Small intestine (tissue), 7 donors: Measurements from ENCODE around the gene HIF1AN. TPM values are rescaled to one million over a fixed set of nuclear protein-coding genes. Genes with fewer than 3 reads are reported as not detected.

Experiments
- DNase-seq, 2 donors: peaks; one replicate each; pipeline versions ENCODE4 v3.0.0 to v3.0.0-alpha.2; 2013
- FAIRE-seq: peaks from 2 replicates; lab custom pipeline; 2012; peaks lifted over from hg19 to GRCh38; lab: Jason Lieb, UNC
- H3K27ac ChIP-seq, 3 donors: one replicate each; pipeline ENCODE4 v1.5.1; 2013; ENCODE audit warnings: low read length in 2 of 3, mild to moderate bottlenecking in 2 of 3, control low read depth in 1 of 3, inconsistent platforms in 1 of 3, low read depth in 1 of 3, moderate library complexity in 1 of 3
- H3K27me3 ChIP-seq, 3 donors: one replicate each; pipeline ENCODE4 v1.6.1; 2013; ENCODE audit warnings: low read length in 3 of 3, inconsistent platforms in 1 of 3; ENCODE audit not compliant: control insufficient read depth in 3 of 3, insufficient read depth in 3 of 3
- H3K36me3 ChIP-seq, 3 donors: one replicate each; pipeline ENCODE4 v1.6.1; 2013; ENCODE audit warnings: low read length in 3 of 3, inconsistent platforms in 1 of 3, low read depth in 1 of 3, mild to moderate bottlenecking in 1 of 3, moderate library complexity in 1 of 3; ENCODE audit not compliant: control insufficient read depth in 3 of 3, insufficient read depth in 2 of 3
- H3K4me1 ChIP-seq, 3 donors: one replicate each; pipeline ENCODE4 v1.6.1; 2013; ENCODE audit warnings: low read length in 2 of 3, inconsistent platforms in 1 of 3, low read depth in 1 of 3, mild to moderate bottlenecking in 1 of 3, moderate library complexity in 1 of 3; ENCODE audit not compliant: control insufficient read depth in 3 of 3, insufficient read depth in 2 of 3
- H3K4me3 ChIP-seq, 3 donors: one replicate each; pipeline ENCODE4 v1.5.1; 2013; ENCODE audit warnings: low read length in 3 of 3, control low read depth in 1 of 3, inconsistent platforms in 1 of 3, low read depth in 1 of 3, mild to moderate bottlenecking in 1 of 3, moderate library complexity in 1 of 3
- H3K9me3 ChIP-seq, 2 donors: one replicate each; pipeline ENCODE4 v1.6.1; 2013; ENCODE audit warnings: low read depth in 1 of 2, low read length in 1 of 2; ENCODE audit not compliant: control insufficient read depth in 2 of 2, insufficient read depth in 1 of 2
- WGBS, 3 donors: extraction: QIAGEN DNeasy Blood & Tissue Kit; methylation state at CpG; one replicate each; pipeline ENCODE4 v1.1.7; 2013; 5-methylcytosine and 5-hydroxymethylcytosine counted together
- polyA plus RNA-seq, 4 donors: library from polyadenylated mRNA; stranded (reverse) in 3 of 4; unstranded in 1 of 4; fragments of 200-250 nt in 3 of 4; fragments of 120-200 nt in 1 of 4; gene quantifications; one replicate each; pipeline versions ENCODE4 v1.2.1 to v1.2.3, GENCODE V29; 2013
- donor health status: healthy with polysubstance abuse.
- donor health status: control.
- donor health status: control.
- donor health status: Bipolar disorder and iron deficiency.
- donor health status: healthy.

The HIF1AN gene
- polyA plus RNA-seq, 4 donors, result 4.2 to 30.5 (median 6.3) TPM

DNA sequence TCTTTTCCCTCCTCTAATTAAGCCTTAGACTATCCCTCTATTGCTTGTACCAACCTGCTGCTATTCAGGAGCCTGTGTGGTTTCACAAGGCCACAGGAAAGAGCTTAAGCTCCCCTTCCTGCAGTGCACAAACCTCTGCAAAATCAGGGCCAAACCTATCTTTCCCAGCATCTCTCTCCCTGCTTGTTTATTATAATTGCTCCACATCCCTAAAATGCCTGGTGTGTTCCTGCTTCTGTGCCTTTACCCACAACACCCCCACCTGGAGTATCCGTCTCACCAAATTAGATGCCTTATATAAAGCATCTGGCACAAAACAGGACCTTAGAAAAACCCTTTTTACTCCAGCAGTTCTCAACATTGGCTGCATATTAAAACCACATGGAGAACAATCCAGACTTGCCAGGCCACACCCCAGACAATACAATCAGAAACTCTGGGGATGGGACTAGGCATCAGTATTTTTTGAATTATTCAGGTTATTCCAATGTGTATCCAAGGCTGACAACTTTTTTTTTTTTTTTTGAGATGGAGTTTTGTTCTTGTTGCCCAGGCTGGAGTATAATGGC is 32.7 kb upstream of the HIF1AN start:
- H3K4me3 ChIP-seq, result no peak overlapping the region
- no peaks in the 10 kb centered on the region for H3K27me3 ChIP-seq
- no peaks in the 10 kb centered on the region for H3K9me3 ChIP-seq
- no peak for FAIRE-seq
- peaks cover 0 to 35% (median 6%) of the 10 kb centered on the region in 3 donors for H3K36me3 ChIP-seq
- whole genome bisulfite sequencing, 3 donors, result 94 to 97% (median 96%) methylated on average over 1 of the region's 1 CpG
- no peak for DNase-seq
- H3K4me1 ChIP-seq, result no peaks in the 10 kb centered on the region
- no peak overlapping the region for H3K27ac ChIP-seq

DNA sequence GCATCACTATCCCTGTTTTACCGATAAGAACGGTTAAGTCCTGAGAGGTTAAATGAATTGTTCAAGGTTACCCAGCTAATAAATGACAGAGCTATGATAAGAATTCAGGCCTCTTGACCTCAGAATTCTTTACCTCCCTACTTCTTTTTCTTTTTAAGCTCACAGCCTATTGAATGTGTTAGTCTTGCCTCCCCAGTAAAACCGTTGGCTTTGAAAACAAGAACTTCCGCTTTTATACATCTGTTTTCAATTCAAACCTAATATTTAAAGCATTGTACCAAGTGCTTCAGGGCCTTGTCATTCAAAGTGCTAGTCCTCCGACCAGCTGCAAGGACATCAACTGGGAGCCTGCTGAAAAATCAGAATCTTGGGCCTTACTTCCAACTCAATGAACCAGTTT is 31.6 kb upstream of the HIF1AN start:
- peaks cover 0 to 27% (median 3%) of the 10 kb centered on the region in 3 donors for H3K36me3 ChIP-seq
- 81 to 84% (median 82%) methylated on average over 5 of the region's 5 CpGs for WGBS, 3 donors
- no peak overlapping the region for H3K27ac ChIP-seq
- DNase-seq (no peak), FAIRE-seq (no peak)
- H3K9me3 ChIP-seq, result no peaks in the 10 kb centered on the region
- H3K27me3 ChIP-seq, result no peaks in the 10 kb centered on the region
- no peak overlapping the region for H3K4me3 ChIP-seq
- no peaks in the 10 kb centered on the region for H3K4me1 ChIP-seq

DNA sequence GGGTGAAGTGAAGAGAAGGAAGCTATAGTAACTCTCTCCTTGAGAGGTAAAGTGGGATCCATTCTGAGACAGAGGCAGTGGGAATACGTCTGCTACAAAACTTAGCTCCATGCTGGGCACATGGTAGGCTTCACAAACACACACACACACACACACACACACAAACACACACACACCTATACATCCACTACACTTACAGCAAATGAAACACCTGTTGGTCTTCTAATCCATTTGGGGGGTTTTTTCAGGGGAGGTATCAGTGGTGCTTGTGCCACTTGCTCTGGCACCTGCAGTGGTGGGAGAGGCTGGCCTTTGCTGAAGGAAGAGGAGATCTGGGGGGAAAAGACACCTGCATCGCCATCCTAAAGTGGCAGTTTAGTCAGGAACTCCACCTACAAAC is 30.6 kb upstream of the HIF1AN start:
- DNase-seq (no peak), FAIRE-seq (no peak)
- 92 to 99% (median 97%) methylated on average over 2 of the region's 2 CpGs for WGBS, 3 donors
- H3K4me3 ChIP-seq, result no peak overlapping the region
- H3K9me3 ChIP-seq, result no peaks in the 10 kb centered on the region
- no peak overlapping the region for H3K27ac ChIP-seq
- peaks cover 0 to 2% (median 0%) of the 10 kb centered on the region in 3 donors for H3K4me1 ChIP-seq
- peaks cover 0 to 26% (median 3%) of the 10 kb centered on the region in 3 donors for H3K36me3 ChIP-seq
- H3K27me3 ChIP-seq, result no peaks in the 10 kb centered on the region

DNA sequence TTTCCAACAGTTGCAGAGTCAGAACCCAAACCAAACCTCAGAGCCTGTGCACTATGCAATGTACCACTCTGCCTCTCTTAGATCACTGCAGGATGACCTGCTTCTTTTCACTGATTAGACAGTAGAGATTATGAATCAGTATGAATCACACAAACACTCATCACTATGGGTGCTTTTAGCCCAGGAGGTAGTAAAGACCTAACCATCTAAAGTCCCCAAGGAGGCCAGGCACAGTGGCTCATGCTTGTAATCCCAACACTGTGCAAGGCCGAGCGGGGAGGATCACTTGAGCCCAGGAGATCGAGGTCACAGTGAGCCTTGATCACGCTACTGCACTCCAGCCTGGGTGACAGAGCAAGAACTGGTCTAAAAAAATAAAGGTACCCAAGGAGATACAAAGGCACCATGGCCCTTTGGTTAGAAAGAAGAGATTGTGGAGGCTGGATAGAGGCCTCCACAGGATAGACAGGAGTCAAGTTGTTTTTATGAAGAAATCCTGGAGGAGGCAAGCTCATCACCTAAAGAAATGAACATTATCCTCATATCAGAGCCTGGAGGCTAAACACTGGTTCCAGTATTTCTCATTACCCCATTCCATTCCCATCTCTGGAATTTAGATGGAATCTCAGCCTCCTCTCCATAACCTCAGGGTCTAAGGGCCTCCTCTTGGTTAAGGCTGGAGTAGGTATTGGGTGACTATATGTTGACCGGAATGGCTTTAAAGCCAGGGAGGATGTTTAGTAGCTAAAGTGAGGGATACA is 29.0 kb upstream of the HIF1AN start:
- Histone ChIP-seq H3K9me3 (no peaks in the 10 kb centered on the region), H3K36me3 (peaks cover 0 to 26% (median 3%) of the 10 kb centered on the region in 3 donors), H3K4me1 (peaks cover 0 to 2% (median 0%) of the 10 kb centered on the region in 3 donors), H3K4me3 (no peak overlapping the region), H3K27me3 (no peaks in the 10 kb centered on the region), H3K27ac (no peak overlapping the region)
- DNase-seq (no peak), FAIRE-seq (no peak)
- 95 to 96% (median 96%) methylated on average over 5 of the region's 5 CpGs for WGBS, 3 donors

DNA sequence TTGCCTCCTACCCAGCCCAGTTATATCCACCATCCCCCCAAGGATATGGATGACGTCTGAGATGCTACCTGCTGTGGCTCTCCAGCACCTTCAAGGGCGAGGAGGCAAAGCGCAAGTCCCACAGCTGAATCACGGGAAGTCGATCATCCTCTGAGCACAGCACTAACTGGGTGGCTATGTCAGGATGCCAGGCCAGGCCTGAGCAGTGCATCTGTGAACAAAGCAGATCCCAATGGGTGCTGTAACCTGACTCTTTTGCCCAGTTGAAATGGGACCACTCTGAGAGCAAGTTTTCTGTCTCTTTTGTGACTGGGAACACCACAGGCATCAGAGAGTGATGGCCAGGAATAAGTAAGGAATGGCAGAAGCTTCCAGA is 28.4 kb upstream of the HIF1AN start:
- DNase-seq (no peak), FAIRE-seq (no peak)
- peaks cover 0 to 21% (median 3%) of the 10 kb centered on the region in 3 donors for H3K36me3 ChIP-seq
- no peaks in the 10 kb centered on the region for H3K9me3 ChIP-seq
- H3K27me3 ChIP-seq, result no peaks in the 10 kb centered on the region
- peaks cover 0 to 2% (median 0%) of the 10 kb centered on the region in 3 donors for H3K4me1 ChIP-seq
- H3K27ac ChIP-seq, result no peak overlapping the region
- no peak overlapping the region for H3K4me3 ChIP-seq
- 92 to 98% (median 95%) methylated on average over 5 of the region's 5 CpGs for WGBS, 3 donors

DNA sequence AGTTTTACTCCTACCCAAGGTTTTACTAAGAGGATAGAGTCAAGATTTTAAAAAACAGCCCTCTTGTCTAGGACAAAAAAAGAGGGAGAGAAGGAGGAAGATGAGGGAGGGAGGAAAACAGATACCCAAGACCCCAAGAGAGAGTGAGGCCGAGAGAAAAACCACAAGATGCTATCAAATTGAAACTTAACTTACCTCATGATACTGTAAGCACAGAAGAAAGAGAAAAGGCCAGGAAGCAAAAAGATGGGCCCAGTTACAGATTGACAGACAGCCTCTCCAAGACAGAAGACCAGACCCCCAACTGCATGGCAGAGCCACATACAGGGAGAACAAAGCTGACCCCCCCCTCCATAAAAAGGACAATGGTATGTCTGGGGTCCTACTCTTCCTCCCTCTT is 27.5 kb upstream of the HIF1AN start:
- Histone ChIP-seq H3K4me1 (peaks cover 0 to 2% (median 0%) of the 10 kb centered on the region in 3 donors), H3K36me3 (peaks cover 3 to 21% (median 3%) of the 10 kb centered on the region in 3 donors), H3K27me3 (no peaks in the 10 kb centered on the region), H3K27ac (no peak overlapping the region), H3K4me3 (no peak overlapping the region), H3K9me3 (no peaks in the 10 kb centered on the region)
- WGBS, 3 donors, result 44 to 67% (median 67%) methylated on average over 1 of the region's 1 CpG
- FAIRE-seq, result no peak
- DNase-seq, result no peak

DNA sequence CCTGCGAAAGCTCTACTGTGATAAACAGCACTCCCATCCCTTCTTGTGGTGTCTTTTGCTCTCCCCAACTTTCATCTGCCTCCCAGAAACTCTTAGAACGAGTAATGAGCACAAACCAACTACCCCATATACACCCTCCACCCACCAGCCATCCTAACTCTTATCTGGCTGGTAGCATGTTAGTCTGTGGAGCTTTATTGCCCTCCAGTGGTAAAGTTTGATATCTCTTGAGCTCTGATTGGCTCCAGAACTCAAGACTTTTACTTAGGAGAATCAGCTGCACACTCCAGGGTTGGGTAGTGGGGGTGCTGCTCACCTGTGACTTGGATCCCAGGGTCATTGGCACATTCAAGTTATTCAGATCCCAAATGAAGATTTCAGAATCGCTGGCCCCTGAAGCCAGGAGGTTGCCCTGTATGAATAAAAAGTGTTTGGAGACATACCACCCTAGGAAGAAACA is 27.0 kb upstream of the HIF1AN start:
- DNase-seq, result peak; percentile 60 to 64
- peaks cover 3 to 21% (median 3%) of the 10 kb centered on the region in 3 donors for H3K36me3 ChIP-seq
- no peak overlapping the region for H3K27ac ChIP-seq
- no peaks in the 10 kb centered on the region for H3K9me3 ChIP-seq
- 37 to 54% (median 44%) methylated on average over 3 of the region's 3 CpGs for WGBS, 3 donors
- H3K4me3 ChIP-seq, result no peak overlapping the region
- no peaks in the 10 kb centered on the region for H3K27me3 ChIP-seq
- peaks cover 0 to 2% (median 0%) of the 10 kb centered on the region in 3 donors for H3K4me1 ChIP-seq
- no peak for FAIRE-seq

DNA sequence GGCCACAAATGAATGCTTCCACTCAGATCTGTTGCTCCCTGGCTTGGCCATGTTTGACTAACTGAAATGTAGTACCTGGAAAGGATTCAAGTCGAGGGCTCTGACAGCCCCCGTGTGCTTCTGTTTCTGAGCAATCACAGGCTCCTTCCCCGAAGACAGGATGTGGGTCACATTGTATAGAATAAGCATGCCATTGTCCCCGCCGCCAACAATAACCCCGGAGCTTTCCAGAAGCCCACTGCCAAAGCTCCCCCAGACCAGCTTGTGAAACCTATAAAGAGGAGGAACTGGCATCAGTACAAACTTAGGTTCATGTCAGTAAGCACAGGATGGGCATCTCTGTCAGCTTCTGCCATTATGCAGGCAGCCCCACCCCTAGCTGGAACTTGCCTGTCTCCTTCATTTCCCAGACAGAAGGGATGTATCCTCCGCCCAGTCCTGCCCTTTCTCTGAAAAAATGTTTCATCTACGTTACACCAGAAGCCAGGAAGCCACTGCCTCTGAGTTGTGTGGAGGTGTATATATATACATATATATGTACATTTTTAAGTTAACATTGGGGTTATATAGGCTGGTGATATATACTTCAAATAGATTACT is 26.4 kb upstream of the HIF1AN start:
- Histone ChIP-seq H3K27me3 (no peaks in the 10 kb centered on the region), H3K4me3 (no peak overlapping the region), H3K36me3 (peaks cover 3 to 21% (median 3%) of the 10 kb centered on the region in 3 donors), H3K27ac (peak overlapping the region in 1 of 3 donors; percentile 12), H3K4me1 (peaks cover 0 to 2% (median 0%) of the 10 kb centered on the region in 3 donors), H3K9me3 (no peaks in the 10 kb centered on the region)
- WGBS, 3 donors, result 67 to 80% (median 69%) methylated on average over 8 of the region's 8 CpGs
- DNase-seq (peak in 1 of 2 donors; percentile 47), FAIRE-seq (no peak)
